ENCODE results near the gene WDR1. TPM values are rescaled to one million over a fixed set of nuclear protein-coding genes. Genes with fewer than 3 reads are reported as not detected.

Gene WDR1
- total and polyA plus RNA-seq, 10 of the 15 experiments (the other 5 are each of a cell fraction or from before 2014, with no cell fraction given) = 28.5 to 397 (median 290) TPM

GRCh38 chr4:10056334-10057022 is 60.1 kb downstream of the WDR1 start:
- no peak for TF ChIP-seq PML (IDR thresholded peaks at IDR 0.05; ENCODE audit: low read length)
- no peak for TF ChIP-seq RUNX3 (IDR thresholded peaks at IDR 0.05; ENCODE audit: low read length)
- TF ChIP-seq, protein P1, sequence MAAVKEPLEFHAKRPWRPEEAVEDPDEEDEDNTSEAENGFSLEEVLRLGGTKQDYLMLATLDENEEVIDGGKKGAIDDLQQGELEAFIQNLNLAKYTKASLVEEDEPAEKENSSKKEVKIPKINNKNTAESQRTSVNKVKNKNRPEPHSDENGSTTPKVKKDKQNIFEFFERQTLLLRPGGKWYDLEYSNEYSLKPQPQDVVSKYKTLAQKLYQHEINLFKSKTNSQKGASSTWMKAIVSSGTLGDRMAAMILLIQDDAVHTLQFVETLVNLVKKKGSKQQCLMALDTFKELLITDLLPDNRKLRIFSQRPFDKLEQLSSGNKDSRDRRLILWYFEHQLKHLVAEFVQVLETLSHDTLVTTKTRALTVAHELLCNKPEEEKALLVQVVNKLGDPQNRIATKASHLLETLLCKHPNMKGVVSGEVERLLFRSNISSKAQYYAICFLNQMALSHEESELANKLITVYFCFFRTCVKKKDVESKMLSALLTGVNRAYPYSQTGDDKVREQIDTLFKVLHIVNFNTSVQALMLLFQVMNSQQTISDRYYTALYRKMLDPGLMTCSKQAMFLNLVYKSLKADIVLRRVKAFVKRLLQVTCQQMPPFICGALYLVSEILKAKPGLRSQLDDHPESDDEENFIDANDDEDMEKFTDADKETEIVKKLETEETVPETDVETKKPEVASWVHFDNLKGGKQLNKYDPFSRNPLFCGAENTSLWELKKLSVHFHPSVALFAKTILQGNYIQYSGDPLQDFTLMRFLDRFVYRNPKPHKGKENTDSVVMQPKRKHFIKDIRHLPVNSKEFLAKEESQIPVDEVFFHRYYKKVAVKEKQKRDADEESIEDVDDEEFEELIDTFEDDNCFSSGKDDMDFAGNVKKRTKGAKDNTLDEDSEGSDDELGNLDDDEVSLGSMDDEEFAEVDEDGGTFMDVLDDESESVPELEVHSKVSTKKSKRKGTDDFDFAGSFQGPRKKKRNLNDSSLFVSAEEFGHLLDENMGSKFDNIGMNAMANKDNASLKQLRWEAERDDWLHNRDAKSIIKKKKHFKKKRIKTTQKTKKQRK (IDR thresholded peaks at IDR 0.05; ENCODE audit: low read depth, low read length) = no peak
- TF ChIP-seq CBFB (IDR thresholded peaks at IDR 0.05; ENCODE audit: low read depth) = no peak
- TF ChIP-seq, protein P2, sequence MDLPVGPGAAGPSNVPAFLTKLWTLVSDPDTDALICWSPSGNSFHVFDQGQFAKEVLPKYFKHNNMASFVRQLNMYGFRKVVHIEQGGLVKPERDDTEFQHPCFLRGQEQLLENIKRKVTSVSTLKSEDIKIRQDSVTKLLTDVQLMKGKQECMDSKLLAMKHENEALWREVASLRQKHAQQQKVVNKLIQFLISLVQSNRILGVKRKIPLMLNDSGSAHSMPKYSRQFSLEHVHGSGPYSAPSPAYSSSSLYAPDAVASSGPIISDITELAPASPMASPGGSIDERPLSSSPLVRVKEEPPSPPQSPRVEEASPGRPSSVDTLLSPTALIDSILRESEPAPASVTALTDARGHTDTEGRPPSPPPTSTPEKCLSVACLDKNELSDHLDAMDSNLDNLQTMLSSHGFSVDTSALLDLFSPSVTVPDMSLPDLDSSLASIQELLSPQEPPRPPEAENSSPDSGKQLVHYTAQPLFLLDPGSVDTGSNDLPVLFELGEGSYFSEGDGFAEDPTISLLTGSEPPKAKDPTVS (IDR thresholded peaks at IDR 0.05; ENCODE audit: low read depth, low read length) = no peak
- TF ChIP-seq SMAD1 (IDR thresholded peaks at IDR 0.05; ENCODE audit: low read depth, partially characterized antibody) = no peak
- TF ChIP-seq BRCA1 (IDR thresholded peaks at IDR 0.05; ENCODE audit: low read depth, low read length) = no peak
- no peak for TF ChIP-seq CREM (IDR thresholded peaks at IDR 0.05; ENCODE audit: low read depth)
- TF ChIP-seq DPF2 (IDR thresholded peaks at IDR 0.05) = no peak
- TF ChIP-seq NRF1 (conservative IDR thresholded peaks at IDR 0.05; ENCODE audit: low read depth, low read length) = no peak
- TF ChIP-seq, protein P3, sequence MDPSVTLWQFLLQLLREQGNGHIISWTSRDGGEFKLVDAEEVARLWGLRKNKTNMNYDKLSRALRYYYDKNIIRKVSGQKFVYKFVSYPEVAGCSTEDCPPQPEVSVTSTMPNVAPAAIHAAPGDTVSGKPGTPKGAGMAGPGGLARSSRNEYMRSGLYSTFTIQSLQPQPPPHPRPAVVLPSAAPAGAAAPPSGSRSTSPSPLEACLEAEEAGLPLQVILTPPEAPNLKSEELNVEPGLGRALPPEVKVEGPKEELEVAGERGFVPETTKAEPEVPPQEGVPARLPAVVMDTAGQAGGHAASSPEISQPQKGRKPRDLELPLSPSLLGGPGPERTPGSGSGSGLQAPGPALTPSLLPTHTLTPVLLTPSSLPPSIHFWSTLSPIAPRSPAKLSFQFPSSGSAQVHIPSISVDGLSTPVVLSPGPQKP (IDR thresholded peaks at IDR 0.05; ENCODE audit: low read depth, low read length) = no peak
- TF ChIP-seq ATF2 (IDR thresholded peaks at IDR 0.05; ENCODE audit: low read length) = no peak
- no peak for TF ChIP-seq STAT3 (IDR thresholded peaks at IDR 0.05; ENCODE audit: low read depth, low read length)
- TF ChIP-seq PKNOX1 (IDR thresholded peaks at IDR 0.05) = no peak
- Histone ChIP-seq H3K27me3 (replicated peaks in 1 of 2; ENCODE audit: control insufficient read depth in 2 of 2, insufficient read depth in 2 of 2, low read length in 1 of 2) (no peaks in the 10 kb centered on the region), H3K79me2 (ENCODE audit: control insufficient read depth, insufficient read depth, low read length) (no peaks in the 10 kb centered on the region), H3K36me3 (ENCODE audit: control insufficient read depth in 2 of 2, insufficient read depth in 2 of 2, low read length in 1 of 2) (no peaks in the 10 kb centered on the region), H3K4me2 (ENCODE audit: control insufficient read depth, insufficient read depth) (no peak overlapping the region), H3K4me1 (ENCODE audit: control insufficient read depth, insufficient read depth, low read length) (no peaks in the 10 kb centered on the region), H3K9me3 (replicated peaks; ENCODE audit: control insufficient read depth, insufficient read depth, low read length) (no peaks in the 10 kb centered on the region), H4K20me1 (ENCODE audit: control insufficient read depth, insufficient read depth) (no peaks in the 10 kb centered on the region), H3K27ac (ENCODE audit: control insufficient read depth, insufficient read depth) (no peak overlapping the region), H3K4me3 (no peak overlapping the region), H3K9ac (ENCODE audit: control insufficient read depth, insufficient read depth, low read length) (no peak overlapping the region), H2AFZ (ENCODE audit: control insufficient read depth, low read depth, low read length) (no peak overlapping the region)
- FAIRE-seq (no peak), ATAC-seq (no peak), DNase-seq (ENCODE audit: low read depth, low spot score) (no peak)
- CTCF ChIA-PET = no interaction called here
- in situ Hi-C loops (cut with MboI) (no loop called here), intact Hi-C loops (cut with micrococcal nuclease; ENCODE audit: unreplicated experiment) (no loop called here)
- no TSS peak for BruUV-seq (replicated peaks)
- RAD21 ChIA-PET (ENCODE audit: unreplicated experiment) = no interaction called here
- SMC1A ChIA-PET (ENCODE audit: uncharacterized antibody, unreplicated experiment) = no interaction called here
- 94% methylated on average over 8 of the region's 8 CpGs for WGBS (ENCODE audit: insufficient coverage, insufficient replicate concordance, low lambda C conversion rate, missing lambda C conversion rate)
- POLR2A ChIA-PET = no interaction called here

Data from GM12878 (cell line).